Posterior vena cava (tissue), 2 donors: ENCODE results near the gene FBXL17. TPM values are rescaled to one million over a fixed set of nuclear protein-coding genes. Genes with fewer than 3 reads are reported as not detected.
A peak's percentile ranks its signal among the peaks of the same experiment; 100 is the strongest.

Source experiments
- DNase-seq: peaks from one replicate; pipeline ENCODE4 v3.0.0-alpha.2; 2020; ENCODE audit warnings: low spot score
- intact Hi-C, 2 donors: fragments of 100-400 bp; cut with DNase I; formaldehyde crosslinking; loops; one replicate each; pipeline versions ENCODE4 v1.14.1 to v1.14.2; 2022 to 2023
- total RNA-seq, 2 donors: library from RNA; stranded (reverse); fragmentation: NEBNext Ultra II Directional; extraction: Animal tissue kit (Norgen Biotek cat#: 25700); gene quantifications; one replicate each; pipeline ENCODE4 v1.2.1, GENCODE V29; 2021
- donor health status: DM: yes; HTN: yes; CAD: no.
- donor health status: DM: yes; HTN: yes; CAD: no.

The FBXL17 gene
- total RNA-seq, 2 donors from 2014 or later = 18.1 to 24.1 TPM

DNA sequence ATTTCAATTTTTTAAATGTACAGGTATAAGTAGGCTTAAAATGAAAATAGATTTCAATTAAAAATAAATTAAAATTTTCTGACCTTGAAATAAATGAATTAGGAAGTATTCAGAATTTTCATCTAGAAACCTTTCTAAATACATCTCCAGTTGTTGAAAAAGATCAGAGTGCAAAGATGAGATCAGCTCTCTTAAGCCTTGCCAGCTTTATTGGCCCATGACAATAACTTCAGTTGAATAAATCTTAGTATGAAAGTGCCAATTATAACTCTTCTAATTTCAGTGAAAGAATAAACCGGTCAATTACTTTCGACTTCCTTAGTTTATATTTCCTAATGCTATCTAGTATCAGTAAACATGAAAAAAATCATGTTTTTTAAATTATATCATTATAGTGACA is 117.4 kb downstream of the FBXL17 start:
- intact Hi-C loops = no loop called here

GRCh38 chr5:108263338-108263737 is 118.6 kb downstream of the FBXL17 start:
- no peak for DNase-seq
- intact Hi-C loops = no loop called here

More for the DNA sequence above, 117.4 kb downstream of the FBXL17 start:
- DNase-seq = no peak

DNA sequence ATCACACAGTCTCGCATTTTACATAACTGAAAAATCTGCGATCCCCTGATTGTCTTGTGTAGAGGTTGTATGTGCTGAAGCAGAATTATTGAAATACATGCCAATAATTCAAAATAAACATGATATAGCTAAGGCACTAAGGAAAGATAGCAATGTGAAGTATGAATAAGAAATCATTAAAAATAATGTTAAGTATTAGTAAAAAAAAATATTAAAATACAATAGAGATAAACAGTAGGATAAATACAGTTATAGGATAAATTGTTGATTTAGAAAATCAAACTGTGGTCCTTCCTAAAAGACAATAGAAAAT is 121.1 kb downstream of the FBXL17 start:
- DNase-seq = no peak
- intact Hi-C loops = no loop called here

- peak; percentile 80 for DNase-seq
- intact Hi-C loops = no loop called here
Observed at GRCh38 chr5:108260117-108260857, 121.6 kb downstream of the FBXL17 start.

DNA sequence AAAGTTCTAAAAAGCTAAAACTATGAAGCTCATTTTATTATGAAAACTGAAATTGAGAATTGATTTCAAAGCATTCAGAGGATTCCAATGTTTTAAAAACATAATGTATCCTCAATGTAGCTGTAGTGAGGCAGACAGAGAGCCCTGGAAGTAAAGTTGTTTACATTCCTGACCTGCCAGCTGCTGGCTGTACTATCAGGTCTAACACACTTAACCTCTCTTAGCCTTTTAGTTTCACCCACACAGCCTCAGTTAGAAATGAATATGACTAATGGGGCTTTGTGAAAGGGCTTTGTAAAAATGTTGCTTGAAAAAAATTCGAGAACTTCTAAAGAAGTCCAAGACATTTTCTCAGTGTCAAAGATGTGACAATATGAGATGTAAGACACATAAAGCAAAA is 122.6 kb downstream of the FBXL17 start:
- no peak for DNase-seq
- intact Hi-C loops = no loop called here

- no peak for DNase-seq
- intact Hi-C loops = no loop called here
Observed at GRCh38 chr5:108257996-108258395, 123.9 kb downstream of the FBXL17 start.

- DNase-seq = no peak
- intact Hi-C loops = no loop called here
Observed at GRCh38 chr5:108255468-108255867, 126.4 kb downstream of the FBXL17 start.

DNA sequence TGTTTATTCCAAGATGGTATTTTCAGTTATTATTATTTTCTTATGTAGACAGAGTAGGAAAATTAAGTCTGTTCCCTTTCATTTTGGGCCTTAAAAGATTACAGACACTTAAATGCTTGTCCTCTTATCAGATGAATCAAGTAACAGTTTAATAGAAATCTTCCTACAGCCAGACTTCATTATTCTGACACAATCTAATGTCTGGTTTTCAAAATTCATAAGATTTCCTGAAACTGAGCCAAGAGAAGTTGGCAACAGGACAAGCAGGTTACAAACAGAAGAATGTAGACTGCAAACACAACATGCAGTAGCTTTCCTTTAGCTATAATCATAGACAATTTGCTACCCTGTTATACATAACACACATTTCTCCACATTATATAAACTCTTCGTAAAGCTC is 130.5 kb downstream of the FBXL17 start:
- intact Hi-C loops = no loop called here
- DNase-seq = no peak

DNA sequence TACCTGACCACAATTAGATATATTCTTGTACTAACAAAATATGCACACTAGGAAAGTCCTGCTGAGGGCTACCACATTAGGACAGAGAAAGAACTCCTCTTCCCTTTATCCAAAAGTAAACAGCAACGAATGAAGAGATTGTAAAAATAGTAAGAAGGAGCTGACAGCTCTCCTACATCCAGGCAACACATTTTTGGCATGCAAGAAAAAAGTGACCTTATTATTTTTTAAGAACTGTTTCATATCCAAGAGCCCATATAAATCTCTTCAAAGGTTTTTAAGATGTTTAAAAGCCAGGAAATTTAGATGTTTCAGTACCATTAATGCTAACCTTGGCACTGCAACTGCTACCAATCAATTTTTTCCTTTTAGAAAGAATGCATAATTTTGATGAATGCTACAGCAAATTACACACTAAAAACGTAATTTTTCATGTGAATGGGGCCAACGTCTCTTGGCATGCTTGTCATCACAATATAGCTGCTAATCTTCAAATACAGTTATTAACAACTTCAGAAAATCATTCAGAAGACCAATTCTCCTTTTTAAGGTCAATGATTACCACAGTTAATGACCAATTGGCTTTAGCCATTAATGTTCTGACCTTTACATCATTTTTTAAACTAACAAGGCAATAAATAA is 132.0 kb downstream of the FBXL17 start:
- intact Hi-C loops = no loop called here
- no peak for DNase-seq

- no peak for DNase-seq
- intact Hi-C loops = no loop called here
Observed at GRCh38 chr5:108249095-108249784, 132.7 kb downstream of the FBXL17 start.

DNA sequence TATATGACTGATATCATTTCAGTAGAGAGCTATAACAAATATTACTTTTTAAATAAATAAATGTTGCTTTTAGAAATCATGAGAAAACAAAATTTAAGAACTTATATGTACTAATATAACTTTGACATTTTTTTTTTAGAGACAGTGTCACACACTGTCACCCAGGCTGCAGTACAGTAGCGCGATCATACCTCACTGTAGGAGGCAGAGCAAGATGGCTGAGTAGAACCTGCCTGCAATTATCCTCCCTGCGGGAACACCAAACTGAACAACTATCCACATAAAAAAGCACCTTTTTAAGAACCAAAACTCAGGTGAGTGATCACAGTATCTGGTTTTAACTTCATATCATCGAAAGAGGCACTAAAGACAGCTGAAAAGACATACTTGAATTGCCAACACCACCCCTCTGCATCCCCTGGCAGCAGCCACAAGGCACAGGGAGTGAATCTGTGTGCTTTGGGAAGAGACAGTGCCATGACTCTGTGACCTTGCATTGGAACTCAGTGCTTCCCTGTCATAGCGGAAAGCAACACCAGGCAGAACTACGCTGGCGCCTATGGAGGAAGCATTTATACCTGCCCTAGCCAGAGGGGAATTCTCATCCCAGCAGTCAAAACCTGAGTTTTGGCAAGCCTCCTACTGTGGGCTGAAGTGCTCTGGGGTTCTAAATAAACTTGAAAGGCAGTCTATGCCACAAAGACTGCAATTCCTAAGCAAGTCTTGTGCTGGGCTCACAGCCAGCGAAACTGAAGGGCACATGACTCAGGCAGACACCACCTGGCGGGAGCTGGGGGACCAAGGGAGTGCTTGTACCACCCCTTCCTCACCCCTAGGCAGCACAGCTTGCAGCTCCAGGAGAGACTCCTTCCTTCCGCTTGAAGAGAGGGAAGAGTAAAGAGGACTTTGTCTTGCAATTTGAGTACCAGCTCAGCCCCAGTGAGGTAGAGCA is 142.7 kb downstream of the FBXL17 start:
- no peak for DNase-seq
- intact Hi-C loops = no loop called here

DNA sequence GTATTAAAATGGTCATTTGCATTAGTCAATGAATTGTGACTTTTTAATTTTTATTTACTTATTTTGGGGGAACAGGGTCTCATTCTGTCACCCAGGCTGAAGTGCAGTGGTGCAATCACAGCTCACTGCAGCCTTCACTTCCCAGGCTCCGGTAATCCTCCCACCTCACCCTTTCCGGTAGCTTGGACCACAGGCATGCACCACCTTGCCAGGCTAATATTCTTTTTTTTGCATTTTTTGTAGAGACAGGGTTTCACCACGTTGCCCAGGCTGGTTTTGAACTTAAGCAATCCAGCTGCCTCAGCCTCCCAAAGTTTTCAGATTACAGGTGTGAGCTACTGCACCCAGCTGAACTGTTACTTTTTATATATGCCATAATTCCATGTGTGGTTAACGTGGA is 143.4 kb downstream of the FBXL17 start:
- DNase-seq = no peak
- intact Hi-C loops = no loop called here

DNA sequence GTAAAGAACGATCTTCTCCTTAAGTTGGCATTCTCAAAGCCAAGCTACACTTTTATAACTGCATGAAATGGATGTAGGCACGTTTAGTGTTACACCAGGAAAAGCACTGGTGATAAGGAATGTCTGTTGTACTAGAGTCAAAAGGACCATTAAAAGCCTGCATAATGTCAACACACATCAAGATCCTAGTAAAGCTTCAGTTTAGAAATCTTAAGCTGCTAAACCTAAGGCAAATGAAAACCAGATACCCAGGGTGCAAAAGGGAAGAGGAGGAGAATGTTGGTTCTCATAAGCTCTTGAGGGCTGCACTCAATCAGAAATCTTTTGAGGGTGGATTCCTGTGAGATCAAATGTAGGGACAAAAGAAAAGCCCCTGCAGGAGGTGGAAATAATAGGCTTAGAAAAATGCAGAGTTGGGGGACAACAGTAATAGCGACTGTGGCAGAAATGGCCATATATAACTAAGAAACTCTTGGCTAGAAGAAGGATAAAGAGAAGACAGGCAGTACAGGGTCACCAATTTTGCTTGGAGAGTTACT is 148.2 kb downstream of the FBXL17 start:
- intact Hi-C loops = no loop called here
- no peak for DNase-seq

DNA sequence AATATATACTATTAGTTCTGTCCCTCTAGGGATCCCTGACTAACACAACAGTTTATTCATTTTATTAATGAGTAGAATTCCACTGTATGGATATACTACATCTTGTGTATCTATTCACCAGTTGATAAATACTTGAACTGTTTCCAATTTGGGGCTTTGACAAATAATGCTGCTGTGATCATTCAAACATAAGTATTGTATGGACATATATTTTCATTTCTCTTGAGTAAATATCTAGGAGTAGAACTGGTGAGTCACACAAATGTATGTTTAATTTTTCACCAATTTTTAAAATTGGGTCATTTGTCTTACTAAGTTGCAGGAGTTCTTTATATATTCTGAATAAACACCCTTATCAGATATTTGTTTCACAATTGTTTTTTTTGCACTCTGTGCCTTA is 149.1 kb downstream of the FBXL17 start:
- intact Hi-C loops = no loop called here
- DNase-seq = no peak

GRCh38 chr5:108222011-108222410 is 159.9 kb downstream of the FBXL17 start:
- intact Hi-C loops = no loop called here
- no peak for DNase-seq

GRCh38 chr5:108220834-108221233 is 161.1 kb downstream of the FBXL17 start:
- no peak for DNase-seq
- intact Hi-C loops = no loop called here

DNA sequence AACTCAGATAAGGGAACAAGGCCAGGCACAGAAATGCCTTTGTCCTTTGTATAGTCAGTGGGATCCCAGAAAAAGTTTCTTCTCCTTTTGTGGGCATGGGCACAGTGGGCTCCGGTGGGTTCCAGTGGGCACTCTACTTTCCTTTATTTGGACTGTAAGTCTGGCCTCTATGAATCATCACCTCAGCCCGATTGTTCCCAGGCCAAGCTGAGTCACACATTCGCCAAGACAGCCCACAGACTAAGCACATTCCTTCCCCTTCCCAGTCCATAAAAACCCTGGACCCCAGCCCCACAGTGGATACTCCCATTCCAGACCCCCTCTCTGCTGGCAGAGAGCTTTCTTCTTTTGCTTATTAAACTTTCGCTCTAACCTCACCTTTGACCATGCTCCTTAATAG is 165.0 kb downstream of the FBXL17 start:
- intact Hi-C loops = no loop called here
- DNase-seq = no peak

DNA sequence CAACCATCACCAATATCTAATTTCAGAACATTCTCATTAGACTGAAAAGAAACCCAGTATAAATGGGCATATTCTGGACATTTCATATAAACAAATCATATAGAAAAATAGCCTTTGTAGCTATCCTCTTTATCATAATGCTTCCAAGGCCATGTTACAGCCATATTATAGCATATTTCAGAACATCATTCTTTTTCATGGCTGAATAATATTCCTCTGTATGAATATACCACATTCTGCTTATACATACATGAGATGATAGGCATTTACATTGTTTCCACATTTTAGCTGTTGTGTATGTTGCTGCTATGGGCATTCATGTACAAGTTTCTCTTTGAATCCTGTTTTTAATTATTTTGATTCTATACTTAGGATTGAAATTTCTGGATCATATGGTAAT is 167.0 kb downstream of the FBXL17 start:
- DNase-seq = no peak
- intact Hi-C loops = no loop called here

DNA sequence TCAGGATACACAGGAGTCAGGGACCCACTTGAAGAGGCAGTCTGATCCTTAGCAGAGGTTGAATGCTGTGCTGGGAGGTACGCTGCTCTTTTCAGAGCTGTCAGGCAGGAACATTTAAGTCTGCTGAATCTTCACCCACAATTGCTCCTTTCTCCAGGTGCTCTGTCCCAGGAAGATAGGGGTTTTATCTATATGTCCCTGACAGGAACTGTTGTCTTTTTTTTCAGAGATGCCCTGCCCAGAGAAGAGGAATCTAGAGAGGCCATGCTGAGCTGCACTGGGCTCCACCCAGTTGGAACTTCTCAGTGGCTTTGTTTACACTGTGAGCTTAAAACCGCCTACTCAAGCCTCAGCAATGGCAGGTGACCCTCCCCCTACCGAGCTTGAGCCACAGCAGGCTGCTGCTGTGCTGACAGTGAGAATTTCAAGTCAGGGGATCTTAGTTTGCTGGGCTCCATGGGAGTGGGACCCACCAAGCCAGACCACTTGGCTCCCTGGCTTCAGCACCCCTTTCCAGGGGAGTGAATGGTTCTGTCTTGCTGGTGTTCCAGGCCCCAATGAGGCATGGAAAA is 169.0 kb downstream of the FBXL17 start:
- intact Hi-C loops = no loop called here
- no peak for DNase-seq
